Kidney glomerular epithelial cell (primary cell): ENCODE data around the gene PEX14.
"Not testable (repeated sequence)": the region's sequence is repeated elsewhere in the genome, so short reads cannot be mapped to it uniquely, and the experiment has no call there.

Source experiments
- DNase-seq: peaks from one replicate; lab custom pipeline; 2025; lab: John Stamatoyannopoulos, UW

Gene PEX14

DNA sequence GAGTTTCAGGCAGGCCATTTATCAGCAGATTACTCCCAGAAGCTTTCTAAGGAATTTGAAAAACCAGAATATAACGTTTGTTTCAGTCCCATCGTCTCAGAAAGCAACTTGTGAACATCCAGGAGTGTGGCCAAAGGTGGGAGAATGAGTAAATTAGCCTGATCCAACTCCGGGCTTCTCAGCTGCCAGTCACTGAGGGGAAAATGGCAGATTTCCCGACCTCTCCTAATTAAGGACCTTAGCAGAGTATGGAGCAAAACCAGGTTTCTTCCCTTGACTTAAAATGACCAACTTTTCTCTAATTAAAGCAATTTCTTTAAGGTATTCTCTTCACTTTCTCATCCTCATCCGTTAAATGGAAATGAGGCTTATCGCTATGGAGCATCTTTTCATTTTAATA, 23.9 kb upstream of the PEX14 start:
- no peak for DNase-seq

DNA sequence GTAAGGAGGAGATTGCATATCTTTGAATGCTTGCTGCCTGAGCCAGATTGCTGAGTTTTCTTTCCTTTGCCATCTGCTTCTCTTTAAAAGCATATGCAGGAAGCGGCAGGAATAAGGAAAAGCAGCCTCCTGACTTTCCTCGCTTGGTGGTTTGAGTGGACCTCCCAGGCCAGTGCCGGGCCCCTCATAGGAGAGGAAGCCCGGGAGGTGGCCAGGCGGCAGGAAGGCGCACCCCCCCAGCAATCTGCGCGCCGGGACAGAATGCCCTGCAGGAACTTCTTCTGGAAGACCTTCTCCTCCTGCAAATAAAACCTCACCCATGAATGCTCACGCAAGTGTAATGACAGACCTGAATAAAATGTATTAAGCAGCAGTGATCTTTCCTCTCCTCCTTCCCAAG, 23.5 kb upstream of the PEX14 start:
- DNase-seq: no peak

DNA sequence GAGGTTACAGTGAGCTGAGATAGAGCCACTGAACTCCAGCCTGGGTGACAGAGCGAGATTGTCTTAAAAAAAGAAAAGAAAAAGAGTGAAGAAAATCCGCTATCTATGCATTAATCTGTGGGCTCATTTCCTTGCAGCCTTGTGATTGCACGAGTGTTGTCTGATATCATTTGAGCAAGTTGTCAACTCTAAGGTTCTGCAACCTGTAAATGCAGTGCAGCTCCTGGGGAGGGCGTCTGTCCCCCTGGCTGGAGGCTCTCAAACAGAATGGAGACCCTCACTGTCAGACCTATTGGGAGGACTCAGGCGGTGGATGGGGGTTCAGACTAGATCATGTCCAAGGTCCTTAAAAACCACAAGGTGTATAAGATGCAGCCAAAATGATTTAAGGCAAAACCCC, 18.7 kb upstream of the PEX14 start:
- DNase-seq: no peak

DNA sequence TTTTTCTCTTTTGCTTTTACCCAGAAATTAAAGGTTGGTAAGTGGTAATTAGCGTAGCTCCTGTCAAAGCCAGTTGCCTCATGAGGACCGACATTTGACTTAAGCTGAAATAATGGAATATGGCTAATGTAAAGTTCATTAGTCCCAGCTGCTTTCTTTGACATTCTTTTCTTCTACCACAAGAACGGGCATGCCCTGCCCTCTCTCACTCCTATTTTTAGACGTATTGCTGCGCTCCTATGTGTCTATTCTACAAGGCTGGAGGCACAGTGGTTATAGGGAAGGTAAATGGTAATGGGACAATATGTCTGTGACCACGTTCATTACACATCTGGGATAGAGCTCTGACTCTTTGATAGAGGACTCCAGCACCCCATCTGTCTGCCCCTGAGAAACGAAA, 18.1 kb upstream of the PEX14 start:
- no peak for DNase-seq

DNA sequence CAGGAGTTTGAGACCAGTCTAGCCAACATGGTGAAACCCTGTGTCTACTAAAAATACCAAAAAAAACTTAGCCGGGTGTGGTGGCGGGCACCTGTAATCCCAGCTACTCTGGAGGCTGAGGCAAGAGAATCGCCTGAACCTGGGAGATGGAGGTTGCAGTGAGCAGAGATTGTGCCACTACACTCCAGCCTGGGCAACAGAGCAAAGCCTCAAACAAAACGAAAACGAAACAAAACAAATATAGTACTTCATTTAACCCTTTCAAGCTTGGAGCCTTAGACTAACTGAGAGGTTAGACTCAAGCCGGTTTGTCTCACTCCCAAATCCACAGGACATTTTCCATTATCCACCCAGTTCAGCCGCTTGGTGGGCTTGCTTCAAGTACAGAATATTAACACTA, 17.3 kb upstream of the PEX14 start:
- DNase-seq: not testable (repeated sequence)

DNA sequence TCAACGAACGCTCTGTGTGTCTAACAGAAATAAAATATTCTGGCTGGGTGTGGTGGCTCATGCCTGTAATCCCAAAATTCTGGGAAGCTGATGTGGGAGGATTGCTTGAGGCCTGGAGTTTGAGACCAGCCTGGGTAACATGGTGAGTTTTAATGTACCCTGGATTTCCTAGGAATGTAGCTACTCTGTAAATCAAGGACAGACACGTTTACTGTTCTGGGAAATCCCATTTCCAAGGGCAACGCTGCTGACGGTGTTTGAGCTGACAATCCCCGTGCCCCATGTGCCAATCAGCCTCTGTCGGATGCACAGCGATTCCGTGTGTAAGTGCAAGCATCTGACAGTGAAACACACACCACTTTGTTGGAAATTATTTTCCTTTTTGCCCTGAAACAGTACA, 16.9 kb upstream of the PEX14 start:
- no peak for DNase-seq

DNA sequence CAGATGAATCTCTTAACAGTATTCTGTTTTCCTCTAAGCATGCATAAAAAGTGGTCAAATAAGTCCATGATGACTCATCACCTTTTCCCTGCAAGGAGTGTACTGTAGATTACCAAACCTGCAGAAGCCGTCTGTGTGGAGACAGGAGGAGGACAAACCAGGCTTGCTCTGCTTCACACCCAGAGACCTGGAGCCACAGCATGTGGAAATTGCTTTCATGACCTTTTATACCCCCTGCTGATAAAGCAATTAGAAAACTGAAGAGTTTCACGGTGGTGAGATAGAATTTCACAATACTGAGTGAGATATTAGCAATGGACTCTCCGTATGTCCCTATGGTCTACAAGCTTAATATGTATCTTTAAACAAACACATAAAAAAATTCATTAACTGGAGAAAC, 15.6 kb upstream of the PEX14 start:
- DNase-seq: peak; percentile 83

DNA sequence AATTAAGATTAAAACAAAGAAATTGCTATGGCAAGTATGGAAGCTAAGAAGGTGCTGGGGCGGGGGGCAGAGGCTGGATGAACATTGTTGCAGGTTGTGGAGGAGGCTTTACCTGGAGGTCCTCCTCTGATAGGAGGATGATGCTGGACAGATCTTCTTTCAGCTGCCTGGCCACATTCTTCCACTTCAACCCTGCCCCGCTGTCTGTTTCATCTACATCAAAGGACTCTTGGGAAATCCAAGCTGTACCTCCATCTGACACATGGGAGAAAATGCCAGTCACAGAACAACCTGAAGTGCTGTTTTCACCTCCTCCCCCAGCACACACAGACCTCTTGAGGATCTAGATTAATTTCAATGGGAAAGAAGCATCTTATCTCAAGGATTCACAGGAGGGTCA, 7.7 kb upstream of the PEX14 start:
- no peak for DNase-seq

DNA sequence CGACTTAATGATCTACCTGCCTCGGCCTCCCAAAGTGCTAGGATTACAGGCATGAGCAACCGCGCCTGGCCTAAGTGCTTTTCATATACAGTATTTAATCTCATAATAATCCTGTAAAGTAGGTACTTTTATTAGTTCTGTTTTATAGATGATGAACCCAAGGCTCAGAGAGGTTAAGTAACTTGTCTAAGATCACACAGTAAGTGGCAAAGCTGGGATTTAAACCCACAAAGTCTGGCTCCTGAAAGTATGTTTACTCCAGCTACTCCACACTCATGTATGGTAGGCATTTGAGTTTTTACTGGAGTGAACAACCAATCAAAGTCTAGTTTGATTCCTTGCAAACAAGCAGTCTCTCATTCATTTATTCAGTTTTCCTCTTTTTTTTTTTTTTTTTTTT, 4.7 kb upstream of the PEX14 start:
- no peak for DNase-seq

DNA sequence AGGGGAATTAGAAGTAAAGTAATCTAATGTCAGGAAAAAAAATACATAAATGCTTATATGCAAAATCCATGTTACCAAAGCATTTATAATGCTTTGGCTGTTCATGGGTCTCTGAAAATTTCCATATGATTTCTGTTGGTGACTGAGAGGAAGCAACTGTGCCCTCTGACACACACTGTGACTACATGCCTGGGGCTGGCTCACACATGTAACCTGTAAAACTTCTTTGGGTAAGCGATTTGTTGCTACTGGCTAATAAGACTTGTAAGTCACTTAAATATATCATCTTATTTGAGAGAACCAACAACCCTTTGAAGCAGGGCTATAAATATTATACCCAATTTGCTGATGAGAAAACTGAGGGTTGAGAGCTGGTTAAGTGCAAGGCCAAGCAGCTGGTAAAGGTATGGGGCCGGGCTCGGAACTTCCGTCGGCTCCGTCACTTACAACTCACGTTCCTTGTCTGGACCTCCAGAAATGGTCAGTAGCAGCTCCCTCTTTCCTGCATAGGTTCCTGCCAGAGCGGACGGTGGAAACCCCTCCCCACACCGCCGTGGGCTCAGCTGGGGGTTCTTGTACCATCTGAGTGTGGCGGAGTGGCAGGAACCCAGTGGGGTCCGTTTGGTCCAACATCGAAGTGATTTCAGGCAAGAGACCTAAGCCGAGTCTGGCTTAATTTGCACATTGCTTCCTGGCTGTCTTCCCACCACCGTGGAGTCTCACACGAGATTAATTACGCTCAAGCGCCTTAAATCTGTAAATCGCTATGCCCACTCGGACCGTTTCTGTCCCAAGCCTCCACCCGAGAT, 3.1 kb upstream of the PEX14 start:
- peak; percentile 21 for DNase-seq

DNA sequence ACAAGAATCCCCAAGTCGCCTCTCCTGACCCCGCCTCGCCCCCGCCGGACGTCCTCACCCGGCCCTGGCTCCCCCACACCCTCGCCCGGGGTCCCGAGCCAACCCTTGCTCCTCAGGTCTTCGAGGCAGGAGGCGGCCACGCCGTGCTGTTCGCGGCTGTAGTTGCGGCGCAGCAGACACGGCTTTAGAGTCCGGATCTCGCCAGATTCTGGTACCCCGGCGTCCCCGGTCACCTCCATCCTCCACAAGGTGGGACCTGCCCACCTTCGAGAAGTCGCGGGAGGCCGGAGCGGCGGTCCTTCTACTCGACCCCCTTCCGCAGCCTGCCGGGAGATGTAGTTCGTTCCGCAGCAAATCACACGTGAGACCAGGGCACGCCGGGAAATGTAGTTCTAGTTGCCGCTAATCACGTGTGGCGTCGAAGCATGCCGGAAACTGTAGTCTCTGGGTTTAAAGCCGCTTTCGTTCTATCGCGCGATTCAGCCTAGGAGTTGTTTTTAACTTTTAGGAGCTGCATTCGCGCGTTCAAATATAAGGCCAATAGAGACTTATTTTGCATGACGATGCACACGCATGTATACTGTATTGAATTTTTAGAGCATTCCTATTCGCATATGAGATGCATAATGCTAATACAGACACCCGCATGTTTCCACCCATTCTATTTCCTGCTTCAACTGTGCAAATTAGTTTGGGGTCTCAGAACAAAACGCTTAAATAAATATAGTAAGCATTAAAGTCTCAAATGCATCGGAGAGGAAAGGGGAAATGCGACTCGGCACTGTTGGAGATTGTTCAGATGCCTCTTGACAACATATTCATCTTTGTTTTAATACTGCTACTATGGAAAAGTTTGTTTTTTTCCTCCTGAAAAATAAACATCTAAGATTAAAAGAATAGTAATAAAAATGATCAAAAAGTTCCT, 2.3 kb upstream of the PEX14 start, which contains the start of gene DFFA:
TSS of gene DFFA (minus strand) at position 310 of the 925 bp plus-strand sequence. CDS start at position 239, 71 bp downstream.
- peak; percentile 97 for DNase-seq

DNA sequence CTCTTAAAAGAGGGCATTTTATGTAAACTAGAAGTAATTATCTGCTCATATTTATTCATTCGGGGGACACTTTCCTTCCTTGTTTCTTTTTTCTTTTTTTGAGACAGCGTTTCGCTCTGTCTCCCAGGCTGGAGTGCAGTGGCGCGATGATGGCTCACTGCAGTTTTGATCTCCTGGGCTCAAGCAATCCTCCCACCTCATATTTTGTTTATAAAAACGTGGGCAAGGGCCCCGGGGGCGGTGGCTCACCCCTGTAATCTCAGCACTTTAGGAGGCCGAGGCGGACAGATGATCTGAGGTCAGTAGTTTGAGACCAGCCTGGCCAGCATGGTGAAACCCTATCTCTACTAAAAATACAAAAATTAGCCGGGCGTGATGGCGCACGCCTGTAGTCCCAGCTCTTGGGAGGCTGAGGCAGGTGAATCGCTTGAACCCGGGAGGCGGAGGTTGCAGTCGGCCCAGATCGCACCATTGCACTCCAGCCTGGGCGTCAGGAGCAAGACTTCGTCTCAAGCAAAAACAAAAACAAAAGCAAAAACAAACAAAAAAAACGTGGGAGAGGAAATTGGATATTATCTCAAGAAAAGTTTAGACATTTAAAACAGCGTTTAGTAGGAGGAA, 1.5 kb upstream of the PEX14 start:
- peak; percentile 47 for DNase-seq

DNA sequence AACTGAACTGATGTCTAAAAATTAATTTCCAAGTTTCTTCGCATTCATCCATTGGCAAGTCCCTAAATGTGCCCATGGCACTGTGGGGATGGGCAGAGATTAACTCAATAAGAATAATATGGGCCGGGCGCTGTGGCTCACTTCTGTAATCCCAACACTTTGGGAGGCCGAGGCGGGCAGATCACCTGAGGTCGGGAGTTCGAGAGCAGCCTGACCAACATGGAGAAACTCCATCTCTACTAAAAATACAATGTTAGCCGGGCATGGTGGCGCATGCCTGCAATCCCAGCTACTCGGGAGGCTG, 489 bp upstream of the PEX14 start:
- not testable (repeated sequence) for DNase-seq

DNA sequence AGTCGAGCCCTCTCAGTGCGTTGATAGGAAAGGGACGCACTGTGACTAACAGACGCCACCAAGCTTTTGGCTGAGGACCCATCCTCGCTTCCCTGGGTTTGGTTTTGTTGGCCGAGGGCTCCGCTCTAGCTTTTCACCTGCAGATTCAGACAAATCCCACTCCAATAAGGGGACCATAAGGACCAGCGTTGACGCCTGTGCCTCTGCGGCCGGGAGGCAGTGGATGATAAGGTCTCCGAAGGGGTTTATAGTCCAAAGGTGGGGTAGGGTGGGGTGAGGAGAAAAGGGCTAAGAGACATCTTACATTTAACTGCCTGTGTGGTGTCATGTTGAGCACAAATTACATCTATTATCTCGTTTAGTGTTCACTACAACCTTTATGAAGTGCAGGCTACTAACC, 760 bp downstream of the PEX14 start:
- no peak for DNase-seq

DNA sequence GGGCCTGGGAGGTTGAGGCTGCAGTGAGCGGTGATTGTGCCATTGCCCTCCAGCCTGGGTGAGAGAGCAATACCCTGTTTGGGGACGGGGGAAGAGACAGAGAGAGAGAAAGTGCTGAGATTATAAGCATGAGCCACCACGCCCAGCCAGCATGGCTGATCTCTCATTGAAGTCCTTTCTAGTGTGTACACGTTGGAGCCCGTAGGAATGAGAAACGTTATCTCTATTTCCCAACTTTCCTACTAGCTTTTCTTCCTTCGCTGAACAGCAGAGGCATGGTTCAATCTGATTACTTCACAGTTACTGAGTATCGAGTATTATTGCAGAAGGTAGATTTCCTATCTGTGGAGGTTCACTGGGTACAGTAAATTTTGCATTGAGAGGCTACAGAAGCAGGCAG, 4.5 kb downstream of the PEX14 start:
- DNase-seq: no peak

DNA sequence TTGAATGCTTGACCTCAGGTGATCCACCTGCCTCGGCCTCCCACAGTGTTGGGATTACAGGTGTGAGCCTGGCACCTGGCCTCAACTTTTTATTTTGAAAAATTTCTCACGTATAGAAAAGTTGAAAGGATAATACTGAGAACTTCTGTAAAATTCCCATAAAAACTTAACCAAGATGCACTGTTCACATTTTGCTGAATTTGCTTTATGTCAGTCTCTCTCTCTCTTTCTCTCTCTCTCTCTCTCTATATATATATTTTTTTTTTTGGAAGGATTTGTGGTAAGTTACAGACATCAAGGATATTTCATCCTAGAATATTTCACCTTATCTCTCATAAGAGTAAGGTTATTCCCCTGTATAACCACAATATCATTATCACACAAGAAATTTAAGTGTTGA, 5.9 kb downstream of the PEX14 start:
- DNase-seq: no peak

DNA sequence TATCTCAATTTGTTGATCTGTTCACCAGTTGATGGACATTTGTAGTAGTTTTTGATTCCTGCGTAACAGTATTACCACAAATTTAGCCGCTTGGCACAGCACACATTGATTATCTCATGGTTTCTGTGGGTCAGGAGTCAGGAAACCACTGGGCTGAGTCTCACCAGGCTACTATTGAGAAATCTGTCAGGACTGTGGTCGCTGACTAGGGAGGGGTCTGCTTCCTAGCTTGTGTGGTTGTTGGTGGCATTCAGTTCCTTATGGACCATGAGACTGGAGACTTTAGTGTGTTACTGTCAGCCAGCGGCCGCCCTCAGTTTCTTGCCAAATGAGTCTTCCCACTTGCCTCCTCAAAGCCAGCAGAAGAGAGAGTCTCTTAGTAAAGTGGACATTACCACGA, 9.8 kb downstream of the PEX14 start:
- DNase-seq: no peak

DNA sequence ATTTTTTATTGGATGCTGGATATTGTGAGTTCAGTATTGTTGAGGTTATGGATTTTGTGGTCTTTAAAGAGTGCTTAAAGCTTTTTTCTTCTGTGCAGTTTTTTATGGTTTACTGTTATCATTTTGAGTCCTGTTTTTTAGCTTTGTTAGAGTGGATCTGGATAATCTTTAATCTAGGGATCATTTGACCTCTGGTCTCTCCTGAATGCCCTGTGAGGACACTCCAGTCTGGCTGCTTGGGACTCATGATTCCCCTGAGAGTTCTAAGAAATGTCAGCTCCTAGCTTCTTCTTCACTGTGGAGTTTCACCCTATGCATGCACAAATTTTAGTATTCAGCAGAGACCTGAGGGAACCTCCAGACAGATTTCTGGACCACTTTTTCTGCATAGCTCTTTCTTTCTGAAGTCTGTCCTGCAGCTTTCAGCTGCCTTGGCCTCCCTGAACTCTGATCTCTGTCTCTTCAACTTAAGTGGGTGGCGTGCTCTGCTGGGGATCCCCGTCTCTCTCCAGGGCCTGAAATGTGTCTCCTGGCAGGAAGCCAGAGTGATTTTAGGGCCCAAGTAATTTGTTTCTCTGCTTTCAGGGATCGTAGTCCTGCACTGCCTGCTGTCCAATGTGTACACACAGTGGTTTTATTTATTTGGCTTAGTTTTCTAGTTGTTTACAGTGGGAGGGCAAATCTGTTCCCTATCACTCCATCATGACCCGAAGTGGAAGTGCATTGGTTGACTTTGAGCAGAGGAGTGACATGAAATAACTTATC, 14.7 kb downstream of the PEX14 start:
- no peak for DNase-seq

DNA sequence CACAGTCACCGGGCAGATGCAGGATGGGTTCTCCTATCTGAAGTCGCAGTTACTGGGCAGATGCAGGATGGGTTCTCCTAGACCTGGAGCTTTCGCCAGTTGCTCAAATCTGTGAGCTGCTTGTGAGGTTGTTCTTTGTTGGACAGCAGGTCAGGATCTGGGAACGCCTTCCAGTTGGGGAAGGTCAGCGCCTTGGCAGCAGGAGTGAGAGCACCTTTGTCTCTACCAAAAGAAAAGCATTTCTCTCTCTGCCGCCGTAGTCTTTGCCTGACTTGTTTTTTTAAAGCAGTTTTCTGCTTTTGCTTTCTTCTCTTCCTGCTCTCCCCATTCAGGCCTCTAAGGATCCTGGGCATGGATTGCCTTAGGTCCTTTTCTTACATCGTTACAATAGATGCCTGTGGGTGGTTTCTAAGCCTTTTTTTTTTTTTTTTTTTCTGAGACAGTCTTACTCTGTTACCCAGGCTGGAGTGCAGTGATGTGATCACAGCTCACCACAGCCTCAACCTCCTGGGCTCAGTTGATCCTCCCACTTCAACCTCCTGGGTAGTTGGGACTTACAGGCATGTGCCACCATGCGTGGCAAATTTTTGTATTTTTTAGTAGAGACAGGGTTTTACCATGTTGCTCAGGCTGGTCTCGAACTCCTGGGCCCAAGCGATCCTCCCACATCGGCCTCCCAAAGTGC, 15.7 kb downstream of the PEX14 start:
- DNase-seq: no peak

DNA sequence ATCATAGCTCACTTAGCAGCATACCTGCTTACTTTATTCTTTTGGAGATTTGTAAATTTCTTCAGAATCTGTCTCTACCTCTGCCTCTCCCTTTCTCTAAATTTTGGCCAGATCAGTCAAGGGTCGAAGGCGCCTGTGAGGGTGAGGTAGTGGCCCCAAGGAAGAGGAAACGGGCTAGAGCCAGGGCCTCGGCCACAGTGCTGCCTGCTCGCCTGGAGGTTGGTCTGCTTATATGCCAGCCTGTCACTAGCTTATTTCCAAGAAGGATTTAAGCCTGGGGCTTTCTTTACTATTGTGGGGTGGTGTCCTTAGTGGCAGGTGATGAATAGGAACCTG, 19.6 kb downstream of the PEX14 start:
- no peak for DNase-seq

DNA sequence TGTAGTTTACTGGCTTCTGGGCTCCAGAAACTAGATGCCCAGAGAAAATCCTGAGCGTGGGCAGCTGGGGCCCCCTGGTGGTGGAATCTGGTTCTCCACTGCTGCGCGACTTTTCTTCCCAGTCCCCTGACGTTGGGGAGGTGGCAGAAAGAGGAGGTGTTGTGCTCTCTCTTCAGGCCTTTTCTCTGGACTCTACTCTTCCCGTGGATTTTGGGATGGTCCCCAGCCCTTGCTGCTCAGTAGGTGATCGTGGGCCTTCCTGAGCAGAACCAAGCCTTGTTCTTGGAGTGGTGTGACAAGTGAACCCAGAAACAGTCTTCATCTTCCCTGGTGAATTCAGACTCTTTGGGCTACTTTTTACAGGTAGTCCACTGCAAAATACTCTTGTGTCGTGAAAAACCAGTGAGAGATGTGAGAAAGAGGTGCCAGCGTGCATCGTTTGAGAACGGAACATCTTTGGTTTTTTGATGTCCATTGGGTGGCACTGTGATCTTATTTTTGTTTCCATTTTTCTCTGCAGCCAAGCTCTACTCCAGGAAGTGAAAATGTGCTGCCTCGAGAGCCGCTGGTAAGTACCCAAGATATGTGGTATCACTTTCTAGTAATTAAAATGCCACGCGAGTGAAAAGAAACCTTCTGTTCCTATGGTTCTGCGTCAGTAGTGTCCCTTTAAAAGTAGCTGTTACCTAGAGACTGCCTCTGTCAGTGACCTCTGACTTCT, 20.2 kb downstream of the PEX14 start:
- DNase-seq: peak; percentile 84
